GM18909 (cell line): Measurements from ENCODE around the gene AMBP.

Source experiments
- ATAC-seq: cut with Tn5 transposase; IDR thresholded peaks from one replicate; pipeline ENCODE4 v1.9.1; 2021; ENCODE audit warnings: mild to moderate bottlenecking; ENCODE audit not compliant: unreplicated experiment, poor library complexity

The AMBP gene

DNA sequence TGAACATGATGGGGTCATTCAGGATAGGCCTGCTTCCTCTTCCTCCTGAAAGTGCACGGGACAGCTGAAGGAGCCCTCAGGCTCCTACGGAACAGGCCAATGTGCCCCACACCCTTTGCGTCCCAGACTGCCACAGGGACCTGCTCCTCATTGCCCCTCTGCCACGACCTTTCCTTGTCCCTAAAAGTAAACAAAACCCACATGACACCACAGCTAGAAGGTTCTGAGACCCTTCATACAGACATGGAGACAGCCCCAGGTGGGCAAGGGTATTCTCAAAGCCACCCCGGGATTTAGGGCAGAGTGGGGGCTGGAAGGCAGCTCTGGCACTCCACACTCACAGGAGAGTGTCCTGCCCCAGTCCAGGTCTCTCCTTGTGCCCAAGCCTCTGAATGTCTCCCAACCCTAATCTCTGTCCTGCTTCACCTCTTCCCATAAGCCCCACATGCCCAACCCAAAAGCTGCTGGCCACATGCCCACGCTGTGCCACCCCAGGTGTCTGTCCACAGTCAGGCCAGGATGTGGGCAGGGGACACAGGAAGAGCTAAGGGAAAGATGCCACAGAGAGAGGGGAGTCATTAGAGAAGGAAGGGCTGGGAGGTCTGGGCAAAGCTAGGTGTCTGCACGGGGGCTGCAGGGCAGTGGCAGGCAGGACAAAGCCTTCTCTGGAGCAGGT lies 800 bp downstream of the AMBP start:
- no peak for ATAC-seq

DNA sequence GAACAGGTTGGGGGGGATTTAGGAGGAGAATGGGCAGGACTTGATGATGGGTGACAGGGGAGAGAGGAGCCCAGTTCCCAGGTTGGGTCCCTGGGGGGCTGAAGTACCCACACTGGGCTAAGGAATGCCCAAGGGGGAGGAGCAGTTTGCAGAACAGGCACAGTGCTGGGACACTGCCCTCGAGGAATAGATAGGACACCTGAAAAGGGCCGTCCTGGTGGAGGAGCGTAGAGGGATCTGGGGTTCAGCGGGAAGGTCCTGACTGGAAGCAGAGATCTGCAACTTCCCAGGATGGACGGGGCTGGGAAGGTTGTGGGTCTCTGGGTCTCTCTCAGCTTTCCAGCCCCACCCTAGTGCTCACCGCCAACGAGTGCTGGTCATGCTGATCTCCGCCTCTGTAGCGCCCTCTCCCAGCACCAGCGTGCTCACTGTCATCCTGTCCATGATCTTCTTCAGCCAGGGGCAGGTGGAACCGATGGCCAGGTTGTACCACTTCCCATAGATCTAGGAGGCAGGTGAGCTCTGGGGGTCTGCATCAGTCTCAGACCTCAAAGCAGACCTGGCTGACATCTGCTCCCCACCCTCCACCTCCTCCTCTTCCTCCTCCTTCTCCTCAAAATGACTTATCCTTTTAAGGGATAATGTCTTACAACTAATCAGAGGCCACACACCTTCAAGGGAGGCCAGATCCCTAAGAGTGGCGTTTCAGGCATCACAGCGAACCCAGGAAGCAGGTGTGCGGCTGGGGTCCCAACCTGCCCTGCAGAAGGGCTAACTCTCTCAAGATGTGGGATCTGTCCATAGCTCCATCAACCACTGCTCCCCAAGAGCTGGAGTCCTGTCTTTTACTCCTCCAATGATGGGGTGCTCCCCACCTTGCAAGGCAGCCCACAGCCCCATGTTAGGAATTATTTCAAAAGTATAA lies 1.6 kb downstream of the AMBP start:
- no peak for ATAC-seq

GRCh38 chr9:114075602-114076001 lies 2.5 kb downstream of the AMBP start:
- no peak for ATAC-seq

- ATAC-seq, result no peak
Observed at GRCh38 chr9:114072184-114073140, 5.6 kb downstream of the AMBP start.

DNA sequence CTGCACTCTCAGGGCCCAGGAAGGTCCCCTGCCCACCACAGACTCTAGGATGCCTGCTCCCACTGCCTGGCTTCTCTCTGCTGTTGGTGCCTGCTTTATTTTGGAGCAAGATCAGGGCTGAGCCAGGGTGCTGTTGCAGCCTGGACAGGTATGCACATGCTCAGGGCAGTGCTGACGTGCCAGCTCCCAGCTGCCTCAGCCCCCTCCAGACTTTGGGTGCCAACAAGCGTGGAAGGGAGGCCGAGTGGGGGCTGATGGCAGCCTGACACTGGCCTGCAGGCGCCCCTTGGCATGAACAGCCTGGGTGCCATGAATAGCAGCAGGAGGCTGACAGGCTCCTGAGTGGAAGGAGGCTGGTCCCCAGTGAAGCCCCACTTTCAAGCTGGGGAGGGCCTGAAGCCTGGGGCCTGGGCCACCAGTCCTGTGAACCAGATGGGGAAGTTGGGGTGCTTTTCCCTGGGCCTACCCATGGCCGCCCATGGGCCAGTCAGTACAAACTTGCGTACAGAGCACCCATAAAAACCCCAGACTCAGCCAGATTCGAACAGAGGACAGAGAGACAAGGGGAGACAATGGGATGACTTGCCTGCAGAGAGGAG lies 6.8 kb downstream of the AMBP start:
- ATAC-seq, result no peak

DNA sequence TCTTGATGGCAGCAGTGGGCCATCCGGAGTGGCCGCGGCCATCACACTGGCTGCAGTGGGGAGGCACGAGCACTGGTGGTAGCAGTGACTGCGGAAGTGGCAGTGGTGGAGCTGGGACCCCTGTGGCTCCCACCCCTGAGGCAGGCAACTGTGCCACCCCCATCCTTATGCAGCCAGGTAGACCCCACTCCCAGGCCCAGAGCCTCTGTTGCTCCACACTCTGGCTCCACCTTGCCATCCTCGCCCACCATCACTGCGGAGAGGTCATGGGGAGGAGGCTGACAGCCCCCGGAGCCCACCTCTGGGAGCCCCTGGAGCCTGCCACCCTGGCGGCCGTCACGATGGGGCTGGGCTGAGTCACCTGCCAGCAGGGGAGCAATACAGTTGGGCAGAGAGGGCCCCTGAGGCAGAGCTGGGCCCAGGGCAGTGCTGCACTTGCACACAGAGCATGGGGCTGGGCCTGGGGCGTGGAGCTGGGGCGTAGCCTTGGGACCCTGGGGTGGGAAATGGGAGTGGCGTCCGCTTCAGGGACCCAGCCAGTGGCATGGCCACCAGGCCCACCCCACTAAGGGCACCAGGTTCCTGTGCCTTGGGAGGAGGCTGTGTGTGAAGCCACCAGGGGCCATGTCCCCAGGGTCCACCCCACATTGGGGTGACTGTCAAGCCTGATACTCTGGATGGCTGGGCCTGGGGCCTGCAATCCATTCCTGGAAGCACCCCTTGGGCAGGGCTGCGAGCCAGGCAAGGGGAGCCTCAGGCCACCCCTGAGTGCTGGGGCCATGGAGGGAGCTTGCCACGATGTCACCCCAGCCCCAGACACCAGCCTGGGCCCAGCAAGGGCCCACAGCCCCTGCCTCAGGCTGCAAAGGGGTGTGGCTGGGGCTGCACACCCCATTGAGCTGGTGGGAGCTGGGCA lies 7.7 kb downstream of the AMBP start:
- ATAC-seq, result no peak

- no peak for ATAC-seq
Observed at GRCh38 chr9:114069476-114070187, 8.5 kb downstream of the AMBP start.

DNA sequence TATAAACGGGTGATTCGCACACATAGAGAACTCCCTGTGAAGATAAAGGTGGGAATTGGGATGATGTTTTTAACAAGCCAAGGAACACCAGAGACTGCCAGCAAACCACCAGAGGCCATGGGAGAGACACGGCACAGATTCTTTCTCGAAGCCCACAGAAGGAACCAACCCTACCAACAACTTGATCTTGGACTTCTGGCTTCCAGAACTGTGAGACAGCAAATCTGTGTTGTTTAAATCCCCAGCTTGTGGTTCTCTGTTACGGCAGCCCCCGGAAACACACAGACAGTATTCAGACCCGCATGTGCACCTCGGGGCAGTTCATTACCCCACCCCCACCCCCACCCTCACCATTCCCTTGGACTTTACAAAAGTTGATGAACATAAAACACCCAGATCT lies 12.8 kb downstream of the AMBP start:
- ATAC-seq, result no peak

DNA sequence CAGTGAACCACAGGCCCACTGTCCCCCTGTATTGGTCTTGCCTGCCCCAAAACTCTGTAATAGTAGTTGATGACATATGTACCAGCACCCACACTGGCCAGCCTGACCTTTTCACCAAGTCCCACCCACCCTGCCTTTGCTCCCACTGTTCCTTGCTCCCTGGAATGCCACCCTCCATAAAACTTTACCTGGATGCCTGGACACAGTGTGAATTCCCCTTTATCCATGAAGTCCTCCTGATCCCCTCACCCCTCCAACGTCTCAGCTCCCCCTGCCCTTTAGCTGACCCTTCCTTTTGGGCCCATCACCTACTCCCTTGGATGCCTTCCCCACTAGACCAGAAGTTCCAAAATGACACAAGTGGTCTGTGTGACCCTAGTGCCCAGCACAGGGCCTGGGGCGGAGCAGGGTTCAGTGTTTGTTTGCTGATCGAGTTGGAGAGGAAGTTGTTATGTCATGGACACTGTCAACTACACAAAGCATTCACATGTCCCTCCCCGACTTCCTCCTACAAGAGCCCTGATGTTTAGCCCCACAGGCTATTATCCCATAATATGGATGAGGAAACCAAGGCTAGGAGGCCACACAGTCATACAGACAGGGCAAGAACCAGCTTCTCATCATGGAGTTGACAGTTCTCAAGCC lies 16.1 kb downstream of the AMBP start:
- ATAC-seq, result no peak

DNA sequence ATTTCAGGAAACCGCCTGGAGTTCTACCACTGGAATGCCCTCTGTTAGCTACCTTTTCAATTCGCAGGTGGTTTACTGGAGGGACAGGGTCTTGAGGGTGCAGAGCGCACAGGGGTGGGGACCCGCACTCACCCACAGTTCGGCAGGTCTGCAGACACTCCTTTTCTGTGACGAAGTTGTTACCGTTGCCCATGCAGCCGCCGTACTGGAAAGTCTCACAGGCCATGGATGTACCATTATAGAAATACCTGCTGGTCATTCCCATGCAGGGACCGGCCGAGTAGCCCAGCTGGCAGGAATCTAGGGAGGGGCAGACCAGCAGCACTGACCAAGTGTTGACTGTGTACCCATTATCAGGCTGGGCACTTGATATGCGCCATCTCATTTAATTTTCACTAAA lies 16.8 kb downstream of the AMBP start:
- ATAC-seq, result no peak

GRCh38 chr9:114060711-114061110 lies 17.4 kb downstream of the AMBP start:
- ATAC-seq, result no peak

- no peak for ATAC-seq
Observed at GRCh38 chr9:114060070-114060469, 18.0 kb downstream of the AMBP start.

DNA sequence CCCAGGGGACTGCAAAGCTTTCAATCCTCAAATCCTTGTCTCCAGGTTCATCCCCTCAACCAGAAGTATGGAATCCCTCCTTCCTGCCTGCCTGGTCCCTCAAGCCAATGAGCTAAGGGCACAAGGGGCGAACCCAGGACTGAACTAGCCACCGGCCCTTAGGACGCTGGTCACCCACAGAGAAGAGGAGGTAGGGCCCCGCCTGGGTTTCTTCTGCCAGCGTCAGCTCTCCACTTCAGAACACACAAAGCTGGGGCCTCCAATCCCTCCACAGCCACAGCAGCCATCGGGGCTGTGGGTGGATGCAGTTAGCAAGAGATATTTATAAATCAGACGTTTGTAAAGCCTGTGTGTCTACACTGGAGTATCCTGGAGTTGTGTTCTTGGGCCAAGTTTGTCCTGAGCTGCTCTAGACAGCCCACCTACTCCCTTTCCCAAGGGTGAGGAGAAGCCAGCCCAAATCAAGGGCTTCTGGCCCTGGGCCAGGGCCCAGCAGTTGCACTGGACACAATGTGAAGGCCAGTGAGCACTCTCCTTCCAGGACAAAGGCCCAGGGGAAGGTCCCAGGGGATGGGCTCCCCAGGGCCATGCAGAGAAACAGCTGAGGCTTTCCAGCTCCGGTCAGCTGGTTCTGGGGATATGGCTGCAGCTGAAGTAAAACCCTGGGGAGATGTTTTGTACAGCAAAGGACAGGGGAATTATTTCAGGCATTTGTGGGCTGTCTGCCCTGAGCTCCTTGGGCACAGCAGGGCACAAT lies 18.9 kb downstream of the AMBP start:
- no peak for ATAC-seq

DNA sequence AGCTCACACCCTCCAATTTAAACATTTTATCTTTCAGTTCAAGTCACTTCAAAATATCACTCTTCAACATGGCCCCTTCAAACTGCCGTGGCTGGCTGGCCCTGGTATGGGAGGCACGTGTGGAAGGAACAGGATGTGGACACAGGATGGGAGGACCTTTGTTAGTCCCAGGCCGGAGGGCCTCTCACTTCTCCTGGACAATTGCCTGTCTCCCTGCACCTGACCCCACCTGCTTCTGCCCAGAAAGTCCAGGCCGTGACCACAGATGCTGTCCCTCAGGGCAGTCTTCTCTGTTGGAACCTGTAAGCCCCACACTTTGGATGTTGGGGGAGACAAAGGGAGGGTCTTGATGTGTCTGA lies 19.4 kb downstream of the AMBP start:
- ATAC-seq, result no peak

DNA sequence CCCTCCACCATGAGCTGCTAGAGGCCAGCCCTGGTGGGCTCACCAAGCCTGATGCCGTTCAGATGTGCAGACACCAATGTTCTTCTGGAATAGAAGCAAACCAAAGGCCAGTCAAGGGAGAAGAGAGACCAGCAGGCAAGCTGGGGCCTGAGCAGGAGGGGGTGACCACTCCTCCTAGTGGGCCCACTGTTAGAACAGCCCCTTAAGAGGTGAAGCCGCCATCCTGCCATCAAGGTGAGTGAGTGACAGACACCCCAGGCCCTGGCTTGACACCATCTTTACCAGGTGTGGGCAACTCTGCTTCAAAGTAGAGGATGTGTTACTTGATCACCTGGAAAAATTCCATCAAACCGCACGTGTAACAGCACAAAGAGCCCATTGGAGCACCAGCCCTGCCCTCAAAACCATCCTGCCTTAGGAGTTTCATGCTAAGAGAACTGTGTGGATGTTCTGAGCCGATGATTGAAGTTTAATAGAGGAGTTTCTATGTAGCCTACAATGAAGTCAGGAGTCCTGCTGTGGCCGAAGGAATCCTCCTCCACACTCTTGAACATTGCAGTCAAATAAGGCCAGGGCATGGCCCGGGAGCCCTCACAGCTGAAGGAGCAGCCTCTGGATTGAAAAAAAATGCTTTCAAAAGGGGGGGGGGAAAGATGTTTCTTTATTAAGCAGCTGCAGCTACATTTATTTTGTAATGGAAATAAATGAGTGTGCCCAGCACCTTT lies 20.8 kb downstream of the AMBP start:
- no peak for ATAC-seq

DNA sequence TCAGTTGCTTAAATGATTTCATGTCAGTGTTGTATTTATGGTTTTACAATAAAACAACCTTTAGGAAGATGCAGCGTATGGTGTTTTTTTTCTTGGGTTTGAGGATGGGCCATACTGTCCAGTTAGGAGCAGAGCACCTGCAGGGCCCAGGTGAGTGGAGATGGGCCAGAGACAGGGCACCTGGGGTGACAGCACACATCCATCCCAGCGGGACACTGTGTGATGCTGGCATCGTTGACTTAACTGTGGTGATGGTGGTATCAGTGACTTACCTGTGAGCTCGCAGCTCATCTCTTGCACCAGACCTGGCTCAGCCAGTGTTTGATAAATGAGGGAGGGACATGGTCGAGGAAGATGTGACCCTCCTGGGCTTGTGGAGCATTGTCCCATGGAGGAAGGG lies 21.6 kb downstream of the AMBP start:
- ATAC-seq, result no peak

GRCh38 chr9:114055894-114056293 lies 22.2 kb downstream of the AMBP start:
- ATAC-seq, result no peak
